Measurements from ENCODE around the gene CD320.

Gene CD320

DNA sequence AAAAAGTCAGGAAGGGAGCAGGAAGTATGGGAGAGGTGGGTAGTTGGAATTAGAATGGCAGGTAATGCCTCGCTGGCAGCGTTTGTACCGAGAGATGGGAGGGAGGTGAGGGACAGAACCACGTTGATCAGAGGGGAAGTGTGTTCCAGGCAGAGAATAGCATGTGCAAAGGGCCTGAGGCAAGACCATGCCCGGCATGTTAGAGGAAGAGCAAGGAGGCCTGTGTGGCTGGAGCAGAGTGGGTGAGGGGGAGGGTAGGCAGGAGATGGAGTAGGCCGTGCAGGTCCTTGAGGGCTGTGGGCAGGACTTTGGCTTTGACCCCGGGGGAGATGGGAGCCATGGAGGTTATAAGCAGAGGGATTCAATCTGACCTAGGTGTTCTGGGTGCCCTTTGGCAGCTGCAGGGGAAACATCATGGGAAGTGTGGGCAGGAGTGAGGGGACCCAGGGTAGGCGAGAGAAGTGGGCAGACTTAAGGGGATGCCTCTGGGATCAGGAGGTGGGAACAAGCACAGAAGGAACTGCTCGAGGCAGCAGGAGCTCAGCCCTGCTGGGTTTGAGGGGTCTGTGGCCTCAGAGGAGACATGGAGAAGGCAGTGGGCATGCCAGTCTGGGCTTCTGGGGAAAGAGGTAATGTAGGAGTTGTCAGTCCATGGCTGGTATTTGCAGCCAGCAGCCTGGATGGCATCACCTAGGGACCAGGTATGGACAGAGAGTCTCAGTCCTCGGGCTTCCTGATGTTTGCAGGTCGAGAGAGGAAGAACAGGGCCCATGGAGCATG is 48.8 kb downstream of the CD320 start:
- no peak for DNase-seq (ENCODE audit: extremely low spot score, insufficient read length, low read depth)
- FAIRE-seq: no peak

DNA sequence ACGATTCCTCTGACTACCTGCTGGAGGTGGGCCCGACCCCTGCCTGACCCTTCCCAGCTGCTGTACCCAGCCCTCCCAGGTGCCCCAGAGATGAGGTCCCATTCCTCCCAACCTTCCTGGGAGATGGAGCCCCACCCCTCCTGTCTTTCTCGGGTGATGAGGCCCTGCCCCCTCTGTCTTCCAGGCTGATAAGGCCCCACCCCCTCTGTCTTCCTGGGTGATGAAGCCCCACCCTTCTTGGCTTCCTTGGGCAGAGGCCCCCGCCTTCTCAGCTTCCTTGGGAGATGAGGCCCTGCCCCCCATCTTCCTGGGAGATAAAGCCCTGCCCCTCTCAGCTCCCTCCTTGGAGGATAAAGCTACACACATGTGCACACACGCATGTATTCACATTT is 51.1 kb downstream of the CD320 start:
- DNase-seq (ENCODE audit: extremely low spot score, insufficient read length, low read depth) (no peak), FAIRE-seq (no peak)

DNA sequence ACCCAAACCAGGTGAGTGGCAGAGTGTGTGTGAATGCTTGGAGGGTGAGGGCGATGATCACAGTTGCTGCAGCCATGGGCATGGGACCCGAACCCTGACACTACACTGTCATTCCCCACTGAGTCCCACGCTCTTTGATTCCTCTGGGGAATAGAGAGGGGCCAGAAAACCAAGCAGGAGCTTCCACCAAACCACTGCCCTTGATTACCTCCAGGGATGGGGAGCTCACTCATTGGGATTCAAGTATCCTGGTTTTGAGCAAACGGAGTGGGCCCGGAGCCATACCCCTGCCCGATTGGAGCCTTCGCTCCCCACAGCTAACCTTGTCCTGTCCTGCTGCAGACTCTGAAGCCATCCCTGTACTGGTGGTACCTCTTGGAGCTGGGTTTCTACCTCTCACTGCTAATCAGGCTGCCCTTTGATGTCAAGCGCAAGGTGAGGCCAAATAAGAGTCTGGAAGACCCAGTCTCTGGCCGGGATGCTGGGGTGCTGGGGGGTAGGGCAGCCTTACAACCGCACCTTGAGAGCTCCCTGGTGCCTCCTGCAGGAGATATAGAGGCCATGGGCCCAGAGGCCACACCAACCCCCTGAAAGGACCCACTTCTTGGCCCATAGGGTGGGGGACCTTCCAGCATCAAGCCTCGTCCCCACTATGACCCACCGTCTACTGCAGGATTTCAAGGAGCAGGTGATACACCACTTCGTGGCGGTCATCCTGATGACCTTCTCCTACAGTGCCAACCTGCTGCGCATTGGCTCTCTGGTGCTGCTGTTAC is 51.7 kb downstream of the CD320 start:
- no peak for DNase-seq (ENCODE audit: extremely low spot score, insufficient read length, low read depth)
- no peak for FAIRE-seq

DNA sequence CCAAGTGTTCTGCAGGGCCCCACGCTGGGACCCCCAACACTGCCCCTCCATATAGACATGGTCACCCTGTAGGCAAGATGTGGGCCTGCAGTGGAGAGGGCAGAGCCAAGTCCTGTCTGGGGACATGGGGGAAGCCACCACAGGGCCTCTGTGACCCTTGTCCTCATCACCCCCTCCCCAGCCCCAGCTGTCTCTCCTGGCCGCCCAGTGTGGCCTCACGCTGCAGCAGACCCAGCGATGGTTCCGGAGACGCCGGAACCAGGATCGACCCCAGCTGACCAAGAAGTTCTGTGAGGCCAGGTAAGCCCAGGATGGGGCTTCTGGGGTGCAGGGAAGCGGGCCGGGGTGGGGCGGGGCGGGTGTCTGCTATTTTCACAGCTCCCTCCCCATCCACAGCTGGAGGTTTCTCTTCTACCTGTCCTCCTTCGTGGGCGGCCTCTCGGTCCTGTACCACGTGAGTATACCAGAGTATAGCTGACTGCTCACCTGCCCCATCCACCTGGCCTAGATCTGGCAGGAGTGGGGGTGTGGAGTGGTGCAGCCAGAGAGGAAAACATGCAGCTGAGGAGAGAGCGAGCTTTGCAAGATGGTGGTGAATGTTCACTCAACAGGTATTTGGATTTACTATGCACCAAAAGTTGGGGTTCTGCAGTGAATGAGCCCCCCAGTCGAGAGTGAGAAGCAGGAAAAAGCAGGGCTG is 52.6 kb downstream of the CD320 start:
- DNase-seq (ENCODE audit: extremely low spot score, insufficient read length, low read depth) (no peak), FAIRE-seq (no peak)

DNA sequence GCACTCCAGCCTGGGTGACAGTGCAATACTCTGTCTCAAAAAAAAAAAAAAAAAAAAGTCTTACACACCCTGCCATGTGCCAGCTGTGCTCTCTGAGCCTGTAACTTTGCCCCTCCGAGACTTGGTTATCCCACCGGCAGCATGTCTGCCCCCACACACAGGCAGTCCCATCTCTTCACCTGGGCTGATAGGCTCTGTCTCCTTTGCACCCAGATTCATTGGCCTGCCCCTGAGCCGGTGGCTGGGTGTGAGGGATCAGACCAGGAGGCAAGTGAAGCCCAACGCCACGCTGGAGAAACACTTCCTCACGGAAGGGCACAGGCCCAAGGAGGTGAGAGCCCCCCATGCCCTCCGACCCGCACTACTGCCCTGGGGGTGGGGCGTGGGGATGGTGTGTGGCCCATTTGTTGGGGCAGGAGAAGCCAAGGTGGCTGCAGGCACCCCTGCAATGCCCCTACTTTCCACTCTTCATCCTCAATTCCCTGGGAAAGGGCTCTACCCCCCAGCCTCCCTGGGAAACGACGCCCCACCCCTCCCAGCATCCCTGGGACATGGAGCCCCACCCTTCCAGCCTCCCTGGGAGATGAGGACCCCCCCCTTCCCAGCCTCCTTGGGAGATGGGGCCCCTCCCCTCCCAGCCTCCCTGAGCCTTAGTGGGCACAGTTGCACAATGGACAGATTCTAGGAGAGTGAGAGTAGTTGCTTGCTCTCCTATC is 53.7 kb downstream of the CD320 start:
- FAIRE-seq (no peak), DNase-seq (ENCODE audit: extremely low spot score, insufficient read length, low read depth) (no peak)

DNA sequence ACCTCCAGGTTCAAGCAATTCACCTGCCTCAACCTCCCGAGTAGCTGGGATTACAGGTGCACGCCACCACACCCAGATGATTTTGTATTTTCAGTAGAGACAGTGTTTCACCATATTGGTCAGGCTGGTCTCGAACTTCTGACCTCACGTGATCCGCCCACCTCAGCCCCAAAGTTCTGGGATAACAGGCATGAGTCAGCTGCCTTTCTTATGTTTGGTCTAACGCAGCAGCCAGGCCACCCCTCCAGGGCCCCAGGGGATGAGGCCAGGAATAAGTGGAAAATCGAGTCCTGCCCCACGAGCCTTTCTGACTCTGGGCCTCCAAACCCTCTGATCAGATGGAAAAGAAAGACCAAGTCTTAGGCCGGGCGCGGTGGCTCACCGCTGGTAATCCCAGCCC is 54.5 kb downstream of the CD320 start:
- DNase-seq (ENCODE audit: extremely low spot score, insufficient read length, low read depth): no peak
- FAIRE-seq: no peak

DNA sequence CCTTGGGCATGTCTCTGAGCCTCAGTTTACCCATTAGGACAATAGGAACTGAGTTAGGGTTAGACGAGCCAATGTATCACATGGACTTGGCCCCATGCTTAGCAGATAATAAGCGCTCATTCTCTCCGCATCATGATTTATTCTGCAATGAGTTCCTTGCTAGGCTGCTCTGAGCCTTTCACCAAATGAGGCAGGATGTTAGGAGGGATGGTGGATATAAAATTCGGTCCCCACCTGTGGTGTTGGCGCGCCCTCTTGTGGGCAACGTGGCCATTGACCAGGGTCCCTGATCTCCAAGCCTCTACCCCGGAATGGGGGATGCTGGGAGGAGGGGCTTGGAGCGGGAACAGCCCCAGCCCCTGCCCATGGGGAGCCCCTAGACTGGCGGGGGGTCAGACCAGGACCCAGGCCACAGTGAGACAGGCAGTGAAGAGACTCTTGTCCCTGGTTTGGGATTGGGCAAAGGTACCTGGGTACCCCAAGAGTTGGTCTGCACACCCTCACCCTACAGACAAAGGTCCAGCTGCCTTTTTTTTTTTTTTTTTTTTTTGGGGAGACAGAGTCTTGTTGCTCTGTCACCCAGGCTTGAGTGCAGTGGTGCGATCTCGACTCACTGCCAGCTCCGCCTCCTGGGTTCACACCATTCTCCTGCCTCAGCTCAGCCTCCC is 55.1 kb downstream of the CD320 start:
- DNase-seq (ENCODE audit: extremely low spot score, insufficient read length, low read depth) (peak; percentile 67), FAIRE-seq (peak; percentile 88)
